Hepatocyte (in vitro differentiated cells): Measurements from ENCODE around the gene IL31. TPM values are rescaled to one million over a fixed set of nuclear protein-coding genes. Genes with fewer than 3 reads are reported as not detected.

Source experiments
- DNase-seq: peaks from one replicate; pipeline ENCODE4 v3.0.0-alpha.2; 2016; ENCODE audit warnings: low spot score
- H2AFZ ChIP-seq: fragments of 200-600 bp; sonication (generic); 2 replicates; pipeline ENCODE4 v1.6.0; 2016; ENCODE audit warnings: antibody characterized with exemption, mild to moderate bottlenecking
- H3K27ac ChIP-seq: fragments of 200-600 bp; sonication (generic); 2 replicates; pipeline ENCODE4 v1.5.1; 2016; ENCODE audit warnings: mild to moderate bottlenecking
- H3K27me3 ChIP-seq: fragments of 200-600 bp; sonication (generic); 2 replicates; pipeline ENCODE4 v1.6.1; 2016
- H3K36me3 ChIP-seq: fragments of 200-600 bp; sonication (generic); replicated peaks from 2 replicates; pipeline ENCODE4 v1.5.1; 2016; ENCODE audit warnings: low read depth; ENCODE audit not compliant: insufficient read depth
- H3K4me1 ChIP-seq: fragments of 200-600 bp; sonication (generic); 2 replicates; pipeline ENCODE4 v1.5.1; 2016; ENCODE audit warnings: mild to moderate bottlenecking, moderate library complexity; ENCODE audit not compliant: insufficient read depth
- H3K4me2 ChIP-seq: fragments of 200-600 bp; sonication (generic); 2 replicates; pipeline ENCODE4 v1.6.0; 2016
- H3K4me3 ChIP-seq: fragments of 200-600 bp; sonication (generic); 2 replicates; pipeline ENCODE4 v1.5.1; 2016; ENCODE audit warnings: mild to moderate bottlenecking
- H3K79me2 ChIP-seq: fragments of 200-600 bp; sonication (generic); 2 replicates; pipeline ENCODE4 v1.6.0; 2017; ENCODE audit warnings: mild to moderate bottlenecking
- H3K9me2 ChIP-seq: fragments of 200-600 bp; sonication (generic); replicated peaks from 2 replicates; pipeline ENCODE4 v1.6.0; 2017; ENCODE audit warnings: mild to moderate bottlenecking; ENCODE audit not compliant: insufficient read depth
- H3K9me3 ChIP-seq: fragments of 200-600 bp; sonication (generic); 2 replicates; pipeline ENCODE4 v1.5.1; 2016; ENCODE audit warnings: low read depth, mild to moderate bottlenecking
- H4K20me1 ChIP-seq: fragments of 200-600 bp; sonication (generic); 2 replicates; pipeline ENCODE4 v1.6.0; 2016; ENCODE audit warnings: mild to moderate bottlenecking; ENCODE audit not compliant: insufficient read depth, poor library complexity, severe bottlenecking
- CTCF ChIP-seq: fragments of 200-600 bp; sonication (generic); IDR thresholded peaks from 2 replicates; pipeline ENCODE4 v1.5.1; 2016; ENCODE audit warnings: antibody characterized with exemption, mild to moderate bottlenecking; ENCODE audit not compliant: poor library complexity
- EZH2 ChIP-seq: fragments of 200-600 bp; sonication (generic); IDR thresholded peaks from 2 replicates; pipeline ENCODE4 v1.6.1; 2016; ENCODE audit warnings: antibody characterized with exemption, mild to moderate bottlenecking, borderline replicate concordance
- EZH2phosphoT487 ChIP-seq: fragments of 200-600 bp; sonication (generic); IDR thresholded peaks from one replicate; pipeline ENCODE4 v1.6.1; 2018; ENCODE audit warnings: antibody characterized with exemption, mild to moderate bottlenecking, low read depth, moderate library complexity; ENCODE audit not compliant: unreplicated experiment, severe bottlenecking
- WGBS: methylation state at CpG from one replicate; pipeline ENCODE4 v1.1.6; 2016; ENCODE audit warnings: low lambda C conversion rate; ENCODE audit errors: missing lambda C conversion rate; 5-methylcytosine and 5-hydroxymethylcytosine counted together
- polyA plus RNA-seq: library from polyadenylated mRNA; unstranded; fragments of >200 nt; fragmentation: Nextera tagmentation; extraction: Ambion mirVana; gene quantifications from 2 replicates; pipeline ENCODE4 v1.2.1, GENCODE V29; 2016
- total RNA-seq: library from RNA; depleted of rRNA; stranded (reverse); fragments of >200 nt; gene quantifications from 2 replicates; pipeline ENCODE4 v1.2.3, GENCODE V29; 2014

IL31 gene
- total and polyA plus RNA-seq, 2 experiments from 2014 or later, result not detected

GRCh38 chr12:122126713-122127597 is 47.1 kb downstream of the IL31 start:
- Histone ChIP-seq H2AFZ (no peak overlapping the region), H3K4me2 (no peak overlapping the region), H3K4me3 (no peak overlapping the region), H3K9me3 (no peaks in the 10 kb centered on the region), H3K4me1 (no peaks in the 10 kb centered on the region), H3K9me2 (no peaks in the 10 kb centered on the region), H3K27ac (no peak overlapping the region), H3K79me2 (peaks cover 36% of the 10 kb centered on the region), H3K27me3 (no peaks in the 10 kb centered on the region), H4K20me1 (peaks cover 2% of the 10 kb centered on the region), H3K36me3 (no peaks in the 10 kb centered on the region)
- DNase-seq, result no peak
- TF ChIP-seq CTCF (no peak), EZH2 (no peak), EZH2phosphoT487 (no peak)
- WGBS, result 91% methylated on average over 15 of the region's 15 CpGs

- Histone ChIP-seq H3K4me2 (no peak overlapping the region), H4K20me1 (peaks cover 2% of the 10 kb centered on the region), H3K36me3 (no peaks in the 10 kb centered on the region), H3K79me2 (peaks cover 39% of the 10 kb centered on the region), H3K9me3 (no peaks in the 10 kb centered on the region), H3K4me1 (no peaks in the 10 kb centered on the region), H2AFZ (no peak overlapping the region), H3K27ac (no peak overlapping the region), H3K9me2 (no peaks in the 10 kb centered on the region), H3K27me3 (no peaks in the 10 kb centered on the region), H3K4me3 (no peak overlapping the region)
- no peak for DNase-seq
- 91% methylated on average over 7 of the region's 7 CpGs for WGBS
- no peak for TF ChIP-seq CTCF
- no peak for TF ChIP-seq EZH2phosphoT487
- no peak for TF ChIP-seq EZH2
Measured at GRCh38 chr12:122126342-122126635, 47.7 kb downstream of the IL31 start.

- Histone ChIP-seq H3K36me3 (no peaks in the 10 kb centered on the region), H2AFZ (no peak overlapping the region), H3K79me2 (peaks cover 43% of the 10 kb centered on the region), H3K27me3 (no peaks in the 10 kb centered on the region), H3K4me3 (no peak overlapping the region), H3K9me3 (no peaks in the 10 kb centered on the region), H3K4me2 (no peak overlapping the region), H3K4me1 (no peaks in the 10 kb centered on the region), H3K27ac (no peak overlapping the region), H3K9me2 (no peaks in the 10 kb centered on the region), H4K20me1 (peaks cover 2% of the 10 kb centered on the region)
- WGBS, result 93% methylated on average over 13 of the region's 13 CpGs
- TF ChIP-seq EZH2phosphoT487 (no peak), EZH2 (no peak), CTCF (no peak)
- no peak for DNase-seq
Measured at GRCh38 chr12:122125452-122126341, 48.3 kb downstream of the IL31 start.
